NCI-H2107 (cell line): Measurements from ENCODE around the gene APBA1.

Experiments used
- DNase-seq: peaks from one replicate; lab custom pipeline; 2025; lab: John Stamatoyannopoulos, UW

Gene APBA1

DNA sequence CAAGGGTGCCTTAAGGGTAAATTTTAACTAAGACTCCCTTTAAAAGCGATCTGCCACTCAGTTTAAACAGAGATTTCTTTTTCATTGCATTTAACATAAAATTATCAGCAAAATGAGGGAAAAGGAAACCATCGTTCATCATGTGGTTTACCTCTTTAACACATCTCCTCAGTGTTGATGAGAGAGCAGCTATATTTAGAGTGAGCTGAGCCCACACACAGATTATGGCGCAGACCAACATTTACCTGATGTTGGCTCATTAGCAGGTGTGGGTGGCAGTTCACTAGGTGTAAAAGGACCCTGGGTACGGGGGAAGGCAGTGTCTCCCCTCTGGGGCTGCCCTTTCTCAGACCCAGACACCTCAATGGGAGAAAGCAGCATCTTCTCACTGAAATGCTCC is 197.3 kb downstream of the APBA1 start:
- no peak for DNase-seq

GRCh38 chr9:69472101-69472620 is 200.0 kb downstream of the APBA1 start:
- no peak for DNase-seq

DNA sequence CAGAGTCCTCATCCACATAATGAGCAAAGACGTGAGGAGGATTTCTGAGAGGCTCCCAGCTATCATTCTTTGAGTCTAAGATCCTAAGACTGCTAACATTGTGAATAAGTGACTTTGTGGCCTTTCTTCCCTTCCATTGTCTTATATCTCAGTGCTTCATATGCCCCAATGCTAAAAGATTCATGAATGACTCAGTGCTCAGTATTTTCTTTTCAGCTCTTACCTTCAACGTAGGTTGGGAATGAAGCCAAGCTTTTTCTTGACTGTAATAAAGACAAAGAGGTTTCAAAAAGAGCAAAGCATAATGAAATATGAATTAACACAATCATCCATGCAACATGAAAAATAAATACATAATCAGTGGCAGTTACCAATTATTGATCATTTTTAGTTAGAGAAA is 200.7 kb downstream of the APBA1 start:
- no peak for DNase-seq

DNA sequence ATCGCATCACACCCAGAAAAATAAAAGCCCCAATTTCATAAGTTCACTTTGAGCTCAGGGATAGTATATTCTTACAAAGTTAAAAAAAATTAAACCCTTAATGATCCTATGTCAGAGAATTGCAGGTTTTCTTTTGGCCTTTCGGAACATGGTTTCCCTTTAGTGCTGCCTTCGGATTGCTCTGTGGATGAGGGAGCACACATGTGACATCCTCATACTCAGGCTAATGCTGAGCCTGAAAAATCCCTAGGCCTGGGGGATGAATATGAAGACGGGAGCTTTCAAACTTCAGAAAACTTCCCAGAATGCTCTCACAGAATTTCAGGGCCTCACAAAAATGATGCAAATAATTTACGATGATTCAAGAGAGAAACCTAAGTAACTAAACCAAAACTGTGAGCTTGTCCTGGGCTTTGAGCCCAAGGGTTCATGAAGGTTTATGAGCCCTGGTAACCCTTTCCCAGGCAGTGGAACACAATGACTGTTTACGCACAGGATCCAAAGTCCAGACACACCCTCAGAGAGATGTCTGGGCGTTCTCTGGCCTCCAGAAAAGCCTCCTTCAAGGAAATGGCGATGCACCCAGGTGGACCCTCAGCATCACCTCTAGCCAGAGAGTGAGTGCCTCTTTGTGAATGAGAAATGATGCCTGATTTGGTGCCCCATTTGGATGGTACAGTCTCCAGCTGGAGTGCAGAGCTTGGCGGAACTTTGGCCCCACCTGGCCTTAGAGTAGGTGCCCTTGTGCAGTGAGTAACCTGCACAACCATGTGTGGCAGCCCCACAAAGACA is 201.8 kb downstream of the APBA1 start:
- DNase-seq = no peak

DNA sequence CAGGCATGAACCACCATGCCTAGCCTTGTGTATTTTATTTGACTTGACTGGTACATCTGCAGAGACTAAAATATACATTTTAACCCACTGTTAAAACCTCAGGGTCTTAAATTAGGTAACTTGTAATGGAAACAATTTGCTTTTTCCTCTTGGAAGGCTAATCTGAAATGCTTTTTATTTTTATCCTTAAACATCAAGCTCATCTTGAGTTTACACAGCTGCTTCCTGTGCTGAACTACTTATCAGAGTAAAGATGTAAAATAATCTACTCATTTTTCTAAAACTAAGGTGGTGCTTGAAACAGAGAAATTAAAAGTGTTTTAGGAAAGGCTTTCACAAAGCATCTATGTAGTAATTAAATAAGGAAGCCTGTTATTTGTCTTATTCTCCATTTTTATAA is 203.0 kb downstream of the APBA1 start:
- DNase-seq = no peak

GRCh38 chr9:69468380-69468779 is 203.8 kb downstream of the APBA1 start:
- no peak for DNase-seq

- no peak for DNase-seq
Measured at GRCh38 chr9:69466151-69466550, 206.0 kb downstream of the APBA1 start.

DNA sequence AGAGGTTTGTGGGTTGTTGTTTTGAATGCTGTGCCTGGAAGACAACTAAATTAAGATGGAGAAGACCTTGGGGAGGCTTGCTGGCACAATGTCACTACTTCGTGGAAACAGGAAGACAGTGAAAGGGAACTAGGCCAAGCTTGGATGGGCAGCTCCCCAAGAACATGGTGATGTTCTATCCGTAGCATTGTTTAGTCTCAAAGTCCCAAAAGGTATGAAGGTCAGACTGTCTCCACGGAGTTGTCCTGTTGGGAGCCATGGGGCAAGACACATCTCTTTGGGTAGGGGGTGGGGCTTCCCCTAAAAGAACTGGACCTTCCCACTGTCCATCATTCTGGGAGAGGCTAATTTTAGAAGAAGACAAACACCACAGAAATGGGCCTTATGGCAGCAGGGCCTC is 206.7 kb downstream of the APBA1 start:
- DNase-seq = no peak

GRCh38 chr9:69463497-69464068 is 208.6 kb downstream of the APBA1 start:
- no peak for DNase-seq

DNA sequence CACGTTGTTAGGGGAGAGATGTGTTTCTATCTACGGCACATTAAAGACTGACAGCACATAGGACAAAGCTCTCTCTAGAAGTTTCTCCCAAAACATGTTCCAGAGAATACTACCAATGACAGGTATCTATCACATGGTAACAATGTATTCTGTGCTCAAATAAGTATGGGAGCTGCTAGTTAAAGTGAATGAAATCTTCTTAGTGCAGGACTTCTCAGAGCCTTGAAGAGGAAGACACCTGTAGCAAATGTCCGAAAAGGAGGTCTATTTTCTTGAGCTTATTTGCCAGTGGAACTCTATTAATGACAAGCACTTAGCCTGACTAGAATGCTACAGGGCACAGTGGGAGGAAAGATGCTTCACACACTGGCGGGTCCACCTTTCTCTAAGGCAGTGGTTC is 209.8 kb downstream of the APBA1 start:
- no peak for DNase-seq

DNA sequence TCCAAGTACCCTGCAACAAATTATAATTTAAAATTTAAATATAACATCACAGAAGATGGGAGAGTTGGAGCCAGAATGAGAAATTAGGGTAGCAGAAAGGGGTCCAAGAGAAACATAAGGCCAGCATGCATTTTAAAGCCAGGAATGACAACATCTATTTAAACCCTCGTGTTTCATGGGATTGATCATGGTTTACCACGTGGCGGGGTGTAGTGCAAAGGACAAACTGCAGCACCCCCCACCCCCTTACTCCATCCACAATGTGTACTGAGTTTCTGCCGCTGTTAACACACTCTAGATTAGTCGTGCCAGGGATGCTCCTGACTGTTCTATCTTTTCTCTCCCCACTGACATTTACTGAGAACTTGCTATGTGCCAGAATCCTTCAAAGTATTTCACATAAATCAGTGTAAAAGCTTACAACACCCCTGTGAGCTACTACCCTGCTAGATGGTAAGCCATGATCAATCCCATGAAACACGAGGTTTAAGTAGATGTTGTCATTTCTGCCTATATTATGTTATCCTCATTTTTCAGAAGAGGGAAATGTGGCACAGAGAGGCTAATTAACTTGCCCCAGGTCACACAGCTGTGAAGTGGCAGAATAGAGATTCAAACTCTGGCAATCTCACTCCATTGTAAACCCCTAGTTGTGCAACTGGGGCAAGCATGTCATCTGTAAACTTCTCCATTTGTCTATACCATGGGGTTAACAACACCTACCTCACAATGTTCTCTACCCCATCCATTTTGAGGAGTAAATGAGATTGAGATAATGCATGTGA is 210.9 kb downstream of the APBA1 start:
- DNase-seq = no peak

- no peak for DNase-seq
Measured at GRCh38 chr9:69460012-69460411, 212.2 kb downstream of the APBA1 start.

- DNase-seq = no peak
Measured at GRCh38 chr9:69458176-69458575, 214.0 kb downstream of the APBA1 start.

DNA sequence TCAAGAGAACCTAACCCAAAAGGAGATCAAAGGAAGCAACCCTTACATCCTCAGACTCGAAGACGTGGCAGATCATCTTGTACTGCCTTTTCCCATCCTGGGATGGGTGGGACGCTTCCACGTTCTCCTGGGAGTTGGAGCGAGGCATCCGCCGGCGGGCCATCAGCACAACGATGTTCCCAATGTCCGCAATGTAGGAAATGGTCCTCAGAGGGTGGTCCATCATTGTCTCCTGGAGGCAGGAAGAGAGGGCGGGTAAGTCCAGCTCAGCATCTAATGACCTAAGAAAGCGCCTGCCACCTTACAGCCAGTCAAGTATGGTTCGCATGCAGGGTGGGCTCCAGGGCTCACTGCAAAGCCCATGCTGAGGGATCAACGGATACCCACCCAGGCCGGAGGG is 216.0 kb downstream of the APBA1 start:
- DNase-seq = no peak

DNA sequence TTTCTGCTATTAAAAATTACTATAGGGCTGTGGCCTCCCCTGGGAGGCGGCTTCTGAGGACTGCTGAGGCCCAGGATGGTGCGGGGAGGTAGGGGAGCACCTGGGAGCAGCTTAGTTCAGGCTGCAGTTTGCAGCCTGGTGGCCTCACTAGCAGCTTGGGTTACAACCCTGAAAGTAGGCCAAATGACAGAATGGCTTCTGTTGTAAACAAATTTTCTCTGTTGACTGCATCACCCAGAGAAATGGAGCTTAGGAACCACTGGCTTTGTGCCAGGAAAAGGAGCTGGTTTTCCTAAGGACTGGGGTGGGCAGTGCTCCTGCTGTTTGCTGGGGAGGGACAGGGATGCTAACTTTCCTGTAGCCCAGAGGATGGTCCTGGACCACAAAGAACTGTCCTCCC is 216.9 kb downstream of the APBA1 start:
- DNase-seq = peak; percentile 57

DNA sequence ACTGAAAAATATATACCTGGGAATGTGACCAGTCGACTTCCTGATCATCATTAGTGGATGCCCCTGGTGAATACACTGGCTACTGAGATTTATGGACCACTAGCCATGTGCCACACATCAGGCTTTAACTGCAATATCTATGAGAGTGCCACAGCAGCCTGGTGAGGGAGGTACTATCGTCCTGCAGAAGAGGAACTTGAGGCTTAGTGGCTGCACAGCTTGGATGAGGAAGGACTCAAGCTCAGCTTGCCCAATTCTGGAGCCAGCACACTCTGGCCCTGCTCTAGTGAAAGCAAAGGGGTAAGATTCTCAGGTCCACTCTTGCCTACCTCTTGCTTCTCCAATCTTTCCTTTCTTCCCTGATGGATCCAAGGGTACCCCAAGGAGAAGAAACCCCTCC is 217.8 kb downstream of the APBA1 start:
- DNase-seq = no peak

- no peak for DNase-seq
Measured at GRCh38 chr9:69453746-69454145, 218.4 kb downstream of the APBA1 start.

DNA sequence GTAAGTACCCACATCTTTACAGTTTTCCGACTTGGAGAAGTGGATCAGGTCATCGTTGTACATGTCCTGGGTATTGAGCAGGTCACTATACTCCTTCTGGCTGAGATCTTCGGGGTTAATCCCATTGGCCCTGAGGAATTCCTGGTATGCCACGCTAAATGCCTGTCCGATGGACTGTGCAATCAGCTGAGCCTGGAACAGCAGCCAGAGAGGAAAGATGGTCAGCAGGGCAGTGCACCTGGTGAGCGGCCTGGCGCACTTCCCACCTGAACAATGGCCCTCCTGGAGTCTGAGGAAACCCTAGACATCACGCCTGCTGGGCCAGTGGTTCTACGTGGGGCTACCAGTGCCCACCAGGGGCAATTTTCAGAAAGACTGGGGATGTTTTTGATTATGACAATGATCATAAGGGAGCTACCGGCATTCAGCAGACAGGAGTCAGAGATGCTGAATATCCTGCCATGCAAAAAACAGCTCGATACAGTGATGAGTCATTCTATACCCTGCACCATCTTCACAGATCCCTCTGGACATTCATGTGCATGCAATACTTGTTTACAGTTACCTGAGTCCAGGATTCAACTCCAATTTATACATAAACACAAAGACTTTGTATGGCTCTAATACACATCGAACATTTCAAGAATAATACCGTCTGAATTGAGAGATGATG is 219.9 kb downstream of the APBA1 start:
- DNase-seq = no peak

DNA sequence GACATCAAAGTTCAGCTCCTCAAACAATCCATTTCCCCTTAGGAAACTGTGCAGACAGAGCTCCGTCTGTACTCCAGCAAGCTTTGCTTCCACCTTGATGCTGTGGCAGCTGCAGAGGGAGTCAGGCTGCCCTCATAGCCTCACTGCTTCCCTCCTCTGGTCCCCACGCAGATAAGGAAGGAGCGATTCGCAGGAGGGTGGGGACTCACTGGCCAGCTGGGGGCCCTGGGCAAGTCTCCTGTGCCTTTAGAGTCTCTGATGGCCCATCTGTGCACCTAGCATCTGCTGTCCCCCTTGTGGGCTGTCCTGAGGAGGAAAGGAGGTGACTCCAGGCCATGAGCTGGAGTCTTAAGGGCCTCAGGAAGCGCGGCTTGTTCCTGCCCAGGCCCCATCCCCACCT is 225.7 kb downstream of the APBA1 start:
- DNase-seq = no peak

GRCh38 chr9:69445251-69445650 is 226.9 kb downstream of the APBA1 start:
- no peak for DNase-seq

DNA sequence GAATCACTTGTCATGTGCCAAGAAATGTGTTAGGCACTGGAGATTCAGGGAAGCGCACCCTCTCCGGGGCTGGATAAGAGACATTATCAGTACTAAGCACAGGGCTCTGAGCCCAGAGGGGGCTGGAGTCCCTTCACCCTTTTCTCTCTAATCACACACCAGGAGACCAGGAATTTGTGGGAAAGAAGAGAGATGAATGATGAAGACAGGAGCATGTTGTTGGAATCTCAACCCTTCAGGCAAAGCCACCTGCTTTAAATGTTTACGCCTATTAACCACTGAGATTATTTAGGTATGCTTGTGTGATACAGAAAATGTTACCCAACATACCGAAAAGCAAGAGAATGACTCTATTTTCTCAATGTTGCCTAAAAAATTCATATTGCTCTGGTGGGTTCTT is 227.4 kb downstream of the APBA1 start:
- DNase-seq = no peak

- DNase-seq = no peak
Measured at GRCh38 chr9:69444021-69444420, 228.2 kb downstream of the APBA1 start.
